VCaP (cell line): ENCODE measurements around the gene MRPL43.

Experiments
- H3K27ac ChIP-seq: fragments of 450-650 bp; 2 replicates; pipeline ENCODE4 v1.5.1; 2017
- CTCF ChIP-seq: fragments of 450-650 bp; conservative IDR thresholded peaks from 2 replicates; pipeline ENCODE4 v1.5.1; 2017; ENCODE audit warnings: mild to moderate bottlenecking, moderate library complexity

MRPL43 gene

GRCh38 chr10:101011517-101012423, 24.5 kb upstream of the MRPL43 start:
- no peak overlapping the region for H3K27ac ChIP-seq
- TF ChIP-seq CTCF = peak; percentile 49; the same call in 1 of the 2 replicates

- no peak overlapping the region for H3K27ac ChIP-seq
- TF ChIP-seq CTCF = no peak
These were observed 23.0 kb upstream of the MRPL43 start for GRCh38 chr10:101010329-101010728.

- TF ChIP-seq CTCF = no peak
- H3K27ac ChIP-seq = no peak overlapping the region
These were observed 21.6 kb upstream of the MRPL43 start for GRCh38 chr10:101008823-101009423.

GRCh38 chr10:101007915-101008822, 20.9 kb upstream of the MRPL43 start:
- H3K27ac ChIP-seq = no peak overlapping the region

GRCh38 chr10:101007099-101007711, 19.9 kb upstream of the MRPL43 start:
- no peak overlapping the region for H3K27ac ChIP-seq
- TF ChIP-seq CTCF = no peak

More at GRCh38 chr10:101007915-101008822, 20.9 kb upstream of the MRPL43 start:
- TF ChIP-seq CTCF = no peak

GRCh38 chr10:101006593-101007098, 19.3 kb upstream of the MRPL43 start:
- no peak for TF ChIP-seq CTCF
- H3K27ac ChIP-seq = no peak overlapping the region
